GM12891 (cell line): ENCODE results near the gene FAM174B.

Source experiments
- POLR2A ChIP-seq: IDR thresholded peaks from 2 replicates; pipeline ENCODE4 v1.6.1; 2011; ENCODE audit warnings: low read depth, low read length, control low read depth
- POLR2AphosphoS5 ChIP-seq: IDR thresholded peaks from 2 replicates; pipeline ENCODE4 v1.6.1; 2011; ENCODE audit warnings: low read depth, low read length, control low read depth
- POU2F2 ChIP-seq: IDR thresholded peaks from 2 replicates; pipeline ENCODE4 v1.6.1; 2011; ENCODE audit warnings: low read depth, mild to moderate bottlenecking, control low read depth, low read length, moderate library complexity
- SPI1 ChIP-seq: IDR thresholded peaks from 2 replicates; pipeline ENCODE4 v1.6.1; 2011; ENCODE audit warnings: low read depth, low read length, control low read depth
- TAF1 ChIP-seq: IDR thresholded peaks from 2 replicates; pipeline ENCODE4 v1.6.1; 2011; ENCODE audit warnings: low read depth, low read length, control low read depth

- TF ChIP-seq TAF1 (no peak), POLR2A (no peak), POLR2AphosphoS5 (no peak), SPI1 (no peak), POU2F2 (no peak)
Observed at GRCh38 chr15:92586383-92586942, 69.1 kb downstream of the FAM174B start.
